AG10803 (cell line): ENCODE results near the gene PLA2G6.

Experiments used
- DNase-seq: peaks from one replicate; pipeline ENCODE4 v3.0.0; 2010; ENCODE audit warnings: low read depth
- H3K4me3 ChIP-seq: 2 replicates; pipeline ENCODE4 v1.5.1; 2011; ENCODE audit warnings: mild to moderate bottlenecking, low read length, control low read depth
- TF ChIP-seq, protein P1 (sequence below): conservative IDR thresholded peaks from 2 replicates; pipeline ENCODE4 v1.5.1; 2011; ENCODE audit warnings: mild to moderate bottlenecking, low read length, control low read depth, inconsistent platforms

PLA2G6 gene

GRCh38 chr22:38111925-38112355 is 69.7 kb downstream of the PLA2G6 start:
- TF ChIP-seq, protein P1, sequence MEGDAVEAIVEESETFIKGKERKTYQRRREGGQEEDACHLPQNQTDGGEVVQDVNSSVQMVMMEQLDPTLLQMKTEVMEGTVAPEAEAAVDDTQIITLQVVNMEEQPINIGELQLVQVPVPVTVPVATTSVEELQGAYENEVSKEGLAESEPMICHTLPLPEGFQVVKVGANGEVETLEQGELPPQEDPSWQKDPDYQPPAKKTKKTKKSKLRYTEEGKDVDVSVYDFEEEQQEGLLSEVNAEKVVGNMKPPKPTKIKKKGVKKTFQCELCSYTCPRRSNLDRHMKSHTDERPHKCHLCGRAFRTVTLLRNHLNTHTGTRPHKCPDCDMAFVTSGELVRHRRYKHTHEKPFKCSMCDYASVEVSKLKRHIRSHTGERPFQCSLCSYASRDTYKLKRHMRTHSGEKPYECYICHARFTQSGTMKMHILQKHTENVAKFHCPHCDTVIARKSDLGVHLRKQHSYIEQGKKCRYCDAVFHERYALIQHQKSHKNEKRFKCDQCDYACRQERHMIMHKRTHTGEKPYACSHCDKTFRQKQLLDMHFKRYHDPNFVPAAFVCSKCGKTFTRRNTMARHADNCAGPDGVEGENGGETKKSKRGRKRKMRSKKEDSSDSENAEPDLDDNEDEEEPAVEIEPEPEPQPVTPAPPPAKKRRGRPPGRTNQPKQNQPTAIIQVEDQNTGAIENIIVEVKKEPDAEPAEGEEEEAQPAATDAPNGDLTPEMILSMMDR, result no peak
- no peak overlapping the region for H3K4me3 ChIP-seq
- no peak for DNase-seq

- peak; percentile 32 for DNase-seq
- H3K4me3 ChIP-seq, result no peak overlapping the region
- TF ChIP-seq, protein P1, result no peak
Observed at GRCh38 chr22:38110863-38111852, 70.5 kb downstream of the PLA2G6 start.

DNA sequence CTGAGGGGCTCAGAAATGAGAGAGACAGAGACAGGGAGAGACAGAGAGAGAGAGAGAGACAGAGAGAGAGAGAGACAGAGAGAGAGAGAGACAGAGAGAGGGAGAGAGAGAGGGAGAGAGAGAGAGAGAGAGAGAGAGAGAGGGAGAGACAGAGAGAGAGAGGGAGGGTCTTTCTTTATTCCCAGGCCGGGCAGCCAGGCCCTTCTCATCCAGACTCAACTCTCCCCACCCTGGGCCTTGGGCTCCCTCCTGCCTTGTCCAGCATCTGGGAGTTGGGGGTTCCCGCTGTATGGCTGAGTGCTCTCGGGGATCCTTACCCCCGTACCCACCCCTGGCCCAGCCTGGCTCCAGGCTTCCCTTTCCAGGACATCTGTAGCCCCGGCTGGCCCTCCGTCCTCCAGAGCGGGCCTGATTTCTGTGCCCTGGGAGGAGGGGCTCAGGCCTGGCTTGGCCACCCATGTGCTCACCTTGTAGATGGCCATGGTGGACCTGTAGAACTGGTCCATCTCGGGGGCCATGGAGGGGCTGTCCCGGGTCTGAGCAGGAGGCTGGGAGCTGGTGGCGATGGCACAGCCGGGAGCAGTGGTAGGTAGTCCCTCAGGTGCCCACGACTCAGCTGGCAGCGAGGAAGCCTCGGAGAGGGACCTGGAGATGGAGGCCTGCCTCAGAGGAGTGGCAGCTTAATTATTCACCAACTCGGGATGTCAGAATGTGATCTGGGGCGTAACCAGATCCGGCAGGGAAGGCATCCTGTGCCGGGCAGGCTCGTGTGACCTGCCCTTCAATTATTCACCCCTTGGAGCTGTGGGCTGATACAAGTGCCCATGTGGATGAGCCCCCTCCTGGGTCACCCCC is 71.4 kb downstream of the PLA2G6 start, which contains the start of gene BAIAP2L2:
TSS of gene BAIAP2L2 (minus strand) at position 677 of the 855 bp plus-strand sequence. CDS start at position 518, 159 bp downstream.
- TF ChIP-seq, protein P1, result no peak
- DNase-seq, result no peak
- no peak within 1 kb of the TSS for H3K4me3 ChIP-seq

DNA sequence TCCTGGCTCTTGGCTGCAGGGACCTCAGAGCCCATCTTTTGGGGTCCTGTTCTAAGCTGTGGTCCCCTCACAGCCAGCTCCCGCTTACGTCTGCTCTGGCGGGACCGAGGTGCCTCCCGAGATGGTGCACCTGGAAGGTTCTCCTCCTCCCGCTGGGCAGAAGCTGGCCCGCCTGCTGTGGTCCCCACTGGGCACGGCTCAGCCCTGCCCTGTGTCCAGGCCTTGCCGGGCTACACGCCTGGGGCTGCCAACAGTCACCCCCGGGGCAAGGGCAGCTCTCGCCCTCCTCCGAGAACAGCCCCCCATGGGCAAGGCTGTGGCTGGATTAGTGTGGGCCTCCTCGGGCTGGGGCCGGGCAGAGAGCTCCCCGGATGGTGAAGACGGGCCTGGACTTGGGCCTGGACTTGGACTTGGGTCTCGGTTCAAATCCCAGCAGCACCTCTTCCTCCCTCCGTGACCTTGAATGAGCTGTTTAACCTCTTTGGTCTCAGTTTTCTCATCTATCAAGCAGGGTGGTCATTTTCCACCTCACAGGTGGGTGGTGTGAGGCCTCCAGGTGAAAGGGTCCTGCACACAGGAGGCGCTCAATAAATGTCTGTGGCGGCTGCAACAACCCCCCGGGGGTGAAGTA is 72.1 kb downstream of the PLA2G6 start:
- H3K4me3 ChIP-seq, result no peak overlapping the region
- DNase-seq, result no peak
- TF ChIP-seq, protein P1, result no peak

GRCh38 chr22:38108561-38109319 is 72.9 kb downstream of the PLA2G6 start:
- no peak overlapping the region for H3K4me3 ChIP-seq
- TF ChIP-seq, protein P1, result no peak
- no peak for DNase-seq
